ENCODE data around the gene SKI.
"Not testable (repeated sequence)": the region's sequence is repeated elsewhere in the genome, so short reads cannot be mapped to it uniquely, and the experiment has no call there.

Gene SKI

GRCh38 chr1:2260470-2260869 is 32.4 kb downstream of the SKI start:
- not testable (repeated sequence) for DNase-seq (ENCODE audit: low spot score)

DNA sequence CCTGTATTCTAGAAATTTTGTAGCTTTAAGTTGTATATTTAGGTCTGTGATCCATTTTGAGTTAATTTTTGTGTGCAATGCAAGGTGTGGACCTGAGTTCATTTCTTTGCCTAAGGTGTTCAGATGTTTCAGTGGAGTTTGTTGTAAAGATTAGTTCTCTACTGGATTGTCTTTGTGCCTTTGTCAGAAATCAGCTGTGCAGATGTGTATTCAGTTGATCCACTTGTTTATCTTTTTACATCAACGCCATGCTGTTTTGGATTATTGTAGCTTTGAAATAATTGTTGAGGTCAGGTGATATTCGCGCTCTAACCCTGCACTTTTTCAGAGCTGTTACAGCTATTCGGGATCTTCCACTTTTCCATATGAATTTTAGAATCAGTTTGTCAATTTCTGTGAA is 32.8 kb downstream of the SKI start:
- no peak for DNase-seq (ENCODE audit: low spot score)

DNA sequence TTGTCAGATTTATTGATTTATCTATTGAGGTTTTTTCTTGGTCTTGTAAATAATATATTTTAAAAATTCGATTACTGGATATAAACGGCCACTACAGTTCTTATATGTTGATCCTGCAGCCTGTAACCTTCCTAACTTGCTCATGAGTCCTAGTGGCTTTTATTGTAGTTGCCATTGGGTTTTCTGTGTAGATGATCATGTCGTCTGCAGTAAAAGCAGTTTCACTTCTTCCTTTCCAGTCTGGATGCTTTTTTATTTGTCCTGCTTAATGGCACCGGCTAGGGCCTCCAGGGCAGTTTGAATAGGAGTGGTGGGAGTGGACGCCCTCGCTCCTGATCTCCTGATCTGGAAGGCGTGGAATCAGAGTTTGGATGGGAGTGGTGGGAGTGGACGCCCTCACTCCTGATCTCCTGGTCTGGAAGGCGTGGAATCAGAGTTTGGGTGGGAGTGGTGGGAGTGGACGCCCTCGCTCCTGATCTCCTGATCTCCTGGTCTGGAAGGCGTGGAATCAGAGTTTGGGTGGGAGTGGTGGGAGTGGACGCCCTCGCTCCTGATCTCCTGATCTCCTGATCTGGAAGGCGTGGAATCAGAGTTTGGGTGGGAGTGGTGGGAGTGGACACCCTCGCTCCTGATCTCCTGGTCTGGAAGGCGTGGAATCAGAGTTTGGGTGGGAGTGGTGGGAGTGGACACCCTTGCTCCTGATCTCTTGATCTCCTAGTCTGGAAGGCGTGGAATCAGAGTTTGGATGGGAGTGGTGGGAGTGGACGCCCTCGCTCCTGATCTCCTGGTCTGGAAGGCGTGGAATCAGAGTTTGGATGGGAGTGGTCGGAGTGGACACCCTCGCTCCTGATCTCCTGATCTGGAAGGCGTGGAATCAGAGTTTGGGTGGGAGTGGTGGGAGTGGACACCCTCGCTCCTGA is 33.6 kb downstream of the SKI start:
- not testable (repeated sequence) for DNase-seq (ENCODE audit: low spot score)

DNA sequence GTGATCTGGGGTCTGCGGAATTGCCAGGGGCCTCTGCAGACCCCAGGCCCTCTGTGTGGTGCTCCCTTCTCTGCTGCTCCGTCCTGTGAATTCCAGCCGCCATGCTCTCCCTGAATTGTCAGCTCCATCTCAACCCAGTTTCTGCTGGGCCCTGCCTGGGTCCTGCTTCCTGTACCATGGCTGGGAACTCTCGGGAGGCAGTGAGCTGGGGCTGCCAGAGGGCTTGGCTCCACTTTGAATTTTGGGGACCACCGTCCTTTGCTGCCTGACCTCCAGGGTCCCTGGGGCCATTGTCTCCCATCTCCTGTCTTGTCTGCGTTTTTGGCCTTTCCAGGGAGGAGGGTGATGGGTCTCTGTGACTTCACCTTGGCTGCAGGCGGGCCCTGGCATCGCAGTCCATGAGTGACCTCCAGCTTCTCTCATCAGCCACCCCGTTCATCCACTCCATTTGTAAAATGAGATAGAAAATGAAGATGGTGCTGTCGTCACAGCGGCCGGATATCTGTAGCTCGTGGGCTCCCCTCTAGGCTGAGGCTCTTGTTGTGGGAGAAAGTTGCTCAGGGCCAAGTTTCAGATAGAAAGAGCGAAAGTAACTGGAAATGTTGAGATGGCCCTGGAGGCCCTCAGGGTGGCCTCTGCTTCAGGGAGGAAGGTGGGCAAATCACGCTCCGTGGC is 38.3 kb downstream of the SKI start:
- no peak for DNase-seq (ENCODE audit: low spot score)

GRCh38 chr1:2267051-2267830 is 39.1 kb downstream of the SKI start:
- no peak for DNase-seq (ENCODE audit: low spot score)

DNA sequence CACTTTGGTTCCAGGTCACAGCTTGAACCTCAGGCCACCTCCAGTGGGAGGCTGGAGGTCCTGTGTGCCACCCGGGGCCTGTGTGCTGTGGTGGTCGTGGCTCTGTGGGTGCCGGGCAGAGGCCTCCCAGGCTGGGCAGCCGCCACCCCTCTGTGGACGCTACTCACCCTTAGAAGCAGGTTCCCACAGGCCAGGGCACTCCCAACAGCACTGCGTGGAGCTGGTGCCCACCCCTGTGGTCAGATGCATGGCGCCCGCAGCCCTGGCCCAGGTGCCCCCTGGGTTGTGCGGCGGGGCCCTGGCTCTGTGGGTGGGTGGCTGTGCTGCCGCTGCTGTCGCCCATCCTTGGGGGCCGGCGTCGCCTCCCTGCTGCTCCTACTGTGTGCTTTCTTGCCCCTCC is 39.7 kb downstream of the SKI start:
- no peak for DNase-seq (ENCODE audit: low spot score)

DNA sequence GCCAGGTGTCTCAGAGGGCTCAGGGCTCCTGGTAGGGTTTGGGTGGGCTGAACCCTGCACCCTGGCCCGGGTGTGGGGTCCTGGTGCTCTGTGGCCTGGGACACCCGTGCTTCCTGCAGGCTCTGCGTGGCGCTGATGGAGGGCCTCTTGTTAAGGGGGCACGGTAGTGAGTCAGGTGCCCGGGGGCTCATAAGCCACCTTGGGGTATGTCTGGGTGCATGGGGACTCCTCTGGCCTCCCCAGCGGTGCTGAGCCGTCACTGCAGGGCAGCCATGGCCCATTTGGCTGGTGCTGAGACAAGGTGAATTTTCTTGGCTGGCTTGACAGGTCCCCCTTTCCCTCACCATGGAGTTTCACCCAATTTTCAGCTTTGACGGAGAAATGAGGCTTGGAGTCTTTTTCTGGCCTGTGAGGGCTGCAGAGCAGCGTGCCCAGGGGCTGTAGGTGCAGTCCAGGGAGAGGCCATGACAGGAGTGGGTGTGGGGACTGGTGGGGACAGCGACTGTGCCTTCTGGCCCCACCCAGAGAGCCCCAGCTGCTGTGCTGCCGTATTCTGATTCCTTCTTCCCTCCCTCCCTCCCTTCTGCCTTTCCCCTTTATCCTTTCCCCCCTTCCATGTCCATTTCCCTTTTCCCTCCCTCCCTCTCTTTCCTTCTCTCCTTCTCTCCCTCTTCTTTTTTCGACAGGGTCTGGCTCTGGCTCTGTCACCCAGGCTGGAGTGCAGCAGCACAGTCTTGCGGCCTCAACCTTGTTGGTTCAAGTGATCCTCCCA is 40.4 kb downstream of the SKI start:
- no peak for DNase-seq (ENCODE audit: low spot score)

GRCh38 chr1:2269193-2269921 is 41.2 kb downstream of the SKI start:
- no peak for DNase-seq (ENCODE audit: low spot score)

DNA sequence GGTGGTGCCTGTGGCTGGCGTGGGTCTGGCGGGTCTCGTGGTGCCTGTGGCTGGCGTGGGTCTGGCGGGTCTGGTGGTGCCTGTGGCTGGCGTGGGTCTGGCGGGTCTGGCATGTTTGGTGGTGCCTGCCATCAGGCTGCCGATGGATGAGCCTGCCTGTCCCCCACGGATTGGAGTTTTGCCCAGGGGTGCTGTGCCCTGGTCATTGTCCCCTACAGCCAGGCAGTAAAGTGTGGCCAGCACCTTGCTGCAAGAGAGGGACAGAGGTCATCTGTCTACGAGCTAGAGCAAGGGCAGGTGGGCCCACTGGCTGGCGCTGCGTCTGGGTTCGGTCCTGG is 41.8 kb downstream of the SKI start:
- DNase-seq (ENCODE audit: low spot score): no peak

- no peak for DNase-seq (ENCODE audit: low spot score)
These were observed 42.4 kb downstream of the SKI start for GRCh38 chr1:2270260-2271100.

- no peak for DNase-seq (ENCODE audit: low spot score)
These were observed 43.1 kb downstream of the SKI start for GRCh38 chr1:2271211-2271721.

DNA sequence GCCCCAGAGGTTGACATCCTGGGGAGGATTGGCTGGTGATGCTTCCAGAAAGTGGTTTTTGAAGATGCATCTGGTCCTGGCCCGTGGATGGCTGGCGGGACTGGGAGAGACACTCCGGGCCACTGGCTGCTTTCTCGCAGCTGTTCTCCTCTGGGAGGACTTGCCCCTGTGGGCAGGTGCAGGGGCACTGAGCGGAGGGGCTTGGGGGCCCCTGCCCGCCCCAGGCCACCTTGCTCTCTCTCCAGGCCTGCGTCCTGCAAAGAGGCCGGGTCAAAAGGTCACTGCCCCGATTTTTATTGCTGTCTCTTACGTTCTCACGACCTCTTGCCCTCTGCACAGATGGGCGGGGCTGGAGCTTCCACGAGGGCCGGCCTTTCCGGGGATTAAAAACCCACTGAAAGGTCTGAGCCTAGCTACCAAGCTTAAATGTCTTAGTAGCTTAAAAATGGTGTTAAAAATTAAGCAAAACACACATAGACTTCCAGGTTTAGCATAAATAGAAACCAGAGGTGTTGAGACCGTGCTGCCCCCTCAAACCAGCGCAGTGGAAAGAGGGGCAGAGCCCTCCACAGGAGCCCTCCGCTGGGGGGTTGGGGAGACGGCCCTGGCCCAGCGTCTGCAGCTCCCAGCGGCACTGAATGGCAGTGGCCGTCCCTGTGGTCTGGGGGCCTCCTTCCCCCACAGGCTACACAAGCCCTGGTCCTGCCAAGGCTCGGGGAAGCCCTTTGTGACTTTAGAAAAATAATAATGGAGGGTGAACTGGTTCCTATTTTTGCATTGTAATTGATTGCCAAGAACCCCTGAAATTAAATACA is 43.9 kb downstream of the SKI start:
- no peak for DNase-seq (ENCODE audit: low spot score)

DNA sequence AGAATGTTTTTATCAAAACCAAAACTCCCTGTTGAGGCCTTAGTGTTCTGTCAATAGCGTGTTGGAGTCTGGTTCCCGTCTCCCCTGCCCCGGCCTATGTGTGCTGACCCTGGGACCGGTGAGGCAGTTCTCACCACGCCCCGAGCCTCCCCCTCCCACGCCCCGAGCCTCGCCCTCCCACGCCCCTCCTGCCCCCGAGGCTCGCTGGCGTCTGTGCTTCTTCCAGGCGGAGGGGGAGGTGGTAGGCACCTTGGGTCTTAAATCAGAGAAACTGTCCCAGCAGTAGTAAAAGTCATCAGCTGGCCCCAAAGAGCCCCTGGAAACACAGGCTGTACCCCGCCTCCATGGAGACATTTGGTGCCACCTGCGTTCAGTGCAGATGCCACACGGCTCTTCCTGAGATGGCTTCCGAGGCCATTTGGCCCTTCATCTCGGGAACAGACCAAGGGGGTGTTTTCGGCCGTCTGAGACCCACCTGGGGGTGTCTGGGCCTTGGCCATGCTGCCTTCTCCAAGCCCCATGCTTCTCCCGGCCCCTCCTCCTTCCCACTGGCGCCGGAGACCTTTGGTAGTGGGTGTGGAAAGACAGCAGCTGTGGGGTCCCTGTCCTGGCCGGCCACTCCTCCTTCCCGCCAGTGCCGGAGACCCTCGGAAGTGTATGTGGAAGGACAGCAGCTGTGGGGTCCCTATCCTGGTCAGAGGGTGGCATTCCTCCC is 44.7 kb downstream of the SKI start:
- no peak for DNase-seq (ENCODE audit: low spot score)

DNA sequence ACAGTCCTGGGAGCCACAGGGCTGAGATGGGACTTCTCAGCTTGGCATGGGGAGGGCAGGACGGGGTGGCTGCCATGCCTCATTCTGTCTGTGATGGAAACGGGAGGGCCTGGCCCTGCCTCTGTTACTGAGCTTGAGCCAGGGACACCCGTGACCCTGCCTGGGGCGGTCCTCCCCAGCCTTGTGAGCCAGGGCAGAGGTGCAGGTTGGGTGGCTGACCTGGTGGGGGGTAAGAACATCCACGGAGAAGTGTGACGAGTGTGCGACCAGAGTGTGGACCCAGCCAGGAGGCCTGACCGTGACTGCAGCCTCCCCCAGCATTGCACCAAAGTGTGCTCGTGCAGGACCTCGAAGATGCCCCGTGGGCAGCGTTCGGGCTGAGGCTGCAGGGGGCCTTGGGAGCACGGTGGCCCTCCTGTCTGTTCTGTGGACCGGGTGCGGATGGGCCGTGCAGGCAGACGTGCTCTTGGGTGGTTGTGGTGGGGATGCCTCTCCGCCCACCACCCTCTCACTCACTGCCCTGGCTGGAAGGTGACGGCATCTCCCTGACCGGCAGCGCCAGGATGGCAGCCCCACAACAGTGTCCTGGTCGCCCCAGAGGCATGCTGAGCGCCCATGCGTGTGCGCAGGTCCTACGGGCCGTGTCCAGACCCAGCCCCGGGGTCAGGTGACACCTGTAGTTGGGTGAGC is 45.4 kb downstream of the SKI start:
- no peak for DNase-seq (ENCODE audit: low spot score)

- no peak for DNase-seq (ENCODE audit: low spot score)
These were observed 46.3 kb downstream of the SKI start for GRCh38 chr1:2274231-2274928.

GRCh38 chr1:2274929-2275475 is 46.9 kb downstream of the SKI start:
- DNase-seq (ENCODE audit: low spot score): no peak
